KMS-11 (cell line): ENCODE results near the gene SEPTIN12.
"Not testable (repeated sequence)": the region's sequence is repeated elsewhere in the genome, so short reads cannot be mapped to it uniquely, and the experiment has no call there.

ENCODE experiments used
- H2AFZ ChIP-seq: fragments of 200-600 bp; sonication (generic); 2 replicates; pipeline ENCODE4 v1.6.1; 2016; ENCODE audit warnings: antibody characterized with exemption, mixed run types, low read depth
- H3K27ac ChIP-seq: fragments of 200-600 bp; sonication (generic); 2 replicates; pipeline ENCODE4 v1.6.1; 2016; ENCODE audit warnings: mild to moderate bottlenecking, mixed run types
- H3K27me3 ChIP-seq: fragments of 200-600 bp; sonication (generic); 2 replicates; pipeline ENCODE4 v1.6.1; 2017; ENCODE audit warnings: mild to moderate bottlenecking, low read depth, mixed run types, moderate library complexity; ENCODE audit not compliant: insufficient read depth
- H3K36me3 ChIP-seq: fragments of 200-600 bp; sonication (generic); 2 replicates; pipeline ENCODE4 v1.6.1; 2017; ENCODE audit warnings: mild to moderate bottlenecking, mixed run types; ENCODE audit not compliant: insufficient read depth
- H3K4me1 ChIP-seq: fragments of 200-600 bp; sonication (generic); 2 replicates; pipeline ENCODE4 v1.6.1; 2016; ENCODE audit warnings: mild to moderate bottlenecking, low read depth, mixed run types; ENCODE audit not compliant: poor library complexity, severe bottlenecking
- H3K4me2 ChIP-seq: fragments of 200-600 bp; sonication (generic); 2 replicates; pipeline ENCODE4 v1.7.0; 2016; ENCODE audit warnings: mild to moderate bottlenecking, mixed run types
- H3K4me3 ChIP-seq: fragments of 200-600 bp; sonication (generic); IDR thresholded peaks from 2 replicates; pipeline ENCODE4 v1.6.1; 2017; ENCODE audit warnings: low read depth, low read length, mixed read lengths; ENCODE audit not compliant: insufficient read depth
- H3K79me2 ChIP-seq: fragments of 200-600 bp; sonication (generic); 2 replicates; pipeline ENCODE4 v1.6.1; 2016; ENCODE audit warnings: low read depth, mixed run types; ENCODE audit not compliant: insufficient read depth
- H3K9ac ChIP-seq: fragments of 200-600 bp; sonication (generic); 2 replicates; pipeline ENCODE4 v1.6.1; 2016; ENCODE audit warnings: mild to moderate bottlenecking, mixed run types
- H4K20me1 ChIP-seq: fragments of 200-600 bp; sonication (generic); 2 replicates; pipeline ENCODE4 v1.6.1; 2016; ENCODE audit warnings: mild to moderate bottlenecking, mixed run types; ENCODE audit not compliant: insufficient read depth
- TF ChIP-seq, protein P1 (sequence below): fragments of 200-600 bp; sonication (generic); conservative IDR thresholded peaks from 2 replicates; pipeline ENCODE4 v1.6.1; 2017; ENCODE audit warnings: low read depth, mild to moderate bottlenecking, antibody characterized with exemption, low read length, moderate library complexity, mixed read lengths

Gene SEPTIN12

DNA sequence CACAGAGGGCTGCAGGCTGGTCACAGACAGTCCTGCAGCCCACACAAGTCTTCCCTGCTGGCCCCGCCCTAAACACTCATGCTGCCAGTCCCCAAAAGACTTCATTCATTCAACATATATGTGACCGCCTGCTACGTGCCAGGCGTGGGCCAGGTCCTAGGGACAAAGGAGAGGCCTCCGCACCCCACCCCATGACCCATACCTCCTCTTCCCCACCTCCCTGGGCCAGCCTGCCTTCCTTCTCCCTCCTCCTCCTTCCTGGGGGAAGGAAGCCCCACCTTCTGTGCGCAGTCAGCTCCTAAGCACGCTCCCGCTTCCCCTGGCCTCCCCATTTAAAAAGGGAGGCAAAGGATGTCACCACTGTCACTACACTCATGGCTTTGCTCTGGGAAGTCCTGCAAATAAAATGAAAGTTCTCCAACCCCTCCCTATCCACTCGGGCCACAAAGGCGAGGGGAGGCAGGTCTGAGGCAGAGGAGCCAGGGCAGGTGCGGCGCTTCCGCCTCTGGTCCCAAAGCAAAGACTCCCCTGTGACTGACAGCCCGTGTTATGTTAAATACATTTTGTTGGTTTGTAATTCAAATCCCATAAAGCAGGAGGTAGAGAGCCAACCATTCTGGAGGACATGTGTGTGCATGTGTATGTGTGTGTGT is 44.8 kb downstream of the SEPTIN12 start:
- no peaks in the 10 kb centered on the region for H3K4me1 ChIP-seq
- H2AFZ ChIP-seq: no peak overlapping the region
- no peaks in the 10 kb centered on the region for H3K36me3 ChIP-seq
- no peak overlapping the region for H3K9ac ChIP-seq
- H3K79me2 ChIP-seq: no peaks in the 10 kb centered on the region
- H3K27me3 ChIP-seq: no peaks in the 10 kb centered on the region
- TF ChIP-seq, protein P1, sequence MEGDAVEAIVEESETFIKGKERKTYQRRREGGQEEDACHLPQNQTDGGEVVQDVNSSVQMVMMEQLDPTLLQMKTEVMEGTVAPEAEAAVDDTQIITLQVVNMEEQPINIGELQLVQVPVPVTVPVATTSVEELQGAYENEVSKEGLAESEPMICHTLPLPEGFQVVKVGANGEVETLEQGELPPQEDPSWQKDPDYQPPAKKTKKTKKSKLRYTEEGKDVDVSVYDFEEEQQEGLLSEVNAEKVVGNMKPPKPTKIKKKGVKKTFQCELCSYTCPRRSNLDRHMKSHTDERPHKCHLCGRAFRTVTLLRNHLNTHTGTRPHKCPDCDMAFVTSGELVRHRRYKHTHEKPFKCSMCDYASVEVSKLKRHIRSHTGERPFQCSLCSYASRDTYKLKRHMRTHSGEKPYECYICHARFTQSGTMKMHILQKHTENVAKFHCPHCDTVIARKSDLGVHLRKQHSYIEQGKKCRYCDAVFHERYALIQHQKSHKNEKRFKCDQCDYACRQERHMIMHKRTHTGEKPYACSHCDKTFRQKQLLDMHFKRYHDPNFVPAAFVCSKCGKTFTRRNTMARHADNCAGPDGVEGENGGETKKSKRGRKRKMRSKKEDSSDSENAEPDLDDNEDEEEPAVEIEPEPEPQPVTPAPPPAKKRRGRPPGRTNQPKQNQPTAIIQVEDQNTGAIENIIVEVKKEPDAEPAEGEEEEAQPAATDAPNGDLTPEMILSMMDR: no peak
- H3K4me2 ChIP-seq: no peak overlapping the region
- H3K27ac ChIP-seq: no peak overlapping the region
- no peak overlapping the region for H3K4me3 ChIP-seq
- H4K20me1 ChIP-seq: no peaks in the 10 kb centered on the region

DNA sequence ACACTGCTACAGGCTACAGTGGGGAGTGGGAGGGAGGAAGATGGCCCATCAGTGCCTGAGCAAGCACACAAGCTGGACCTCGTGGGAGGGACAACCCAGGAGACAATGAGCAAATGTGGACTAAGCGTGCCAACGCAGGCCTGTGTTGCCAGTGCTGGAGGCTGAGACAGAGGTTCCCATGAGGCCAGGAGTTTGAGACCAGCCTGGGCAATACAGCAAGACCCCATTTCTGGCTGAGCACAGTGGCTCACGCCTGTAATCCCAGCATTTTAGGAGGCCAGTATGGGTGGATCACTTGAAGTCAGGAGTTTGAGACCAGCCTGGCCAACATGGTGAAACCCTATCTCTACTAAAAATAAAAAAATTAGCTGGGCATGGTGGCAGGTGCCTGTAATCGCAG is 49.8 kb downstream of the SEPTIN12 start:
- not testable (repeated sequence) for H3K9ac ChIP-seq, H3K36me3 ChIP-seq, H3K27ac ChIP-seq, H3K4me2 ChIP-seq, H3K4me3 ChIP-seq, H3K27me3 ChIP-seq, H2AFZ ChIP-seq, H4K20me1 ChIP-seq, H3K4me1 ChIP-seq, H3K79me2 ChIP-seq

DNA sequence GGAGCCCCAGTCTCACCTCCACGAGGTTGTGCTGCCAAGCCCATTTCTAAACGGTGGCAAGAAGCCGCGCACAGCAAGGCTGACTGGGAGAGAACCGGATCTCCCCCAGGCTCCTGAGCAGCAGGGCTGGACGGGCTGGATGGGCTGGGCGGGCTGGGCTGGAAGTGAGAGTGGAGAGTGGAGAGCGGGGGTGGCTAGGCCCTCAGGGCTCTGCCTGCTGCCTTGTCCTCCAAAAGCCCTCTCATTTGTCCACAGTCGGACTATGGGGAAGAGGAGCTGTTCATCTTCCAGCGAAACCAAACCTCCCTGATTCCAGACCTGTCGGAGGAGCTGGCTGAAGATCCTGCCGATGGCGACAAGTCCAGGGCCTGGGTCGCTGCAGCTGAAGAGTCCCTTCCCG is 50.6 kb downstream of the SEPTIN12 start:
- no peak overlapping the region for H3K27ac ChIP-seq
- H3K4me3 ChIP-seq: no peak overlapping the region
- no peak overlapping the region for H3K9ac ChIP-seq
- no peaks in the 10 kb centered on the region for H3K36me3 ChIP-seq
- H3K4me2 ChIP-seq: no peak overlapping the region
- H2AFZ ChIP-seq: no peak overlapping the region
- no peaks in the 10 kb centered on the region; the same call in 1 of the 2 replicates for H3K79me2 ChIP-seq
- no peaks in the 10 kb centered on the region for H3K27me3 ChIP-seq
- peaks cover 14% of the 10 kb centered on the region for H3K4me1 ChIP-seq
- TF ChIP-seq, protein P1: no peak
- no peaks in the 10 kb centered on the region for H4K20me1 ChIP-seq

DNA sequence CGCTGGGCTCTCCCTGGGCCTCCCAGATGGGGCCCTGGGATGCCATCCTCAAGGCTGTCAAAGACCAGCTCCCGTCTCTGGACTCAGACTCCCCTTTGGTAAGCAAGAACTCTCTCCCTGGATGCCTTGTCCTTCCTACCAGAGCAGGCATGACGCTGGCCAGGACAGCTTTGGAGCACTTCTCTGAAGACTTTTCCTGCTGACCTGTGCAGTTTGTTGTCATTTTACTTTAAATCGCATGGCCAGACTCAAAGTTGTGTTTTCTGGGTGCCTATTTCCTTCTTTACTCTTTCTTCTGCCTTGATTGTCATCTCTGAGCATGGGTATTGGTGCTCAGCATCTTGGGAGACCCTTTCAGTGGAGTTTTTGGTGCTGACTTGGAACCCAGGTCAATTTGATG is 51.6 kb downstream of the SEPTIN12 start:
- no peak overlapping the region for H2AFZ ChIP-seq
- H3K4me3 ChIP-seq: no peak overlapping the region
- H3K4me1 ChIP-seq: peaks cover 14% of the 10 kb centered on the region
- H4K20me1 ChIP-seq: no peaks in the 10 kb centered on the region
- no peaks in the 10 kb centered on the region for H3K27me3 ChIP-seq
- no peak overlapping the region for H3K4me2 ChIP-seq
- H3K27ac ChIP-seq: no peak overlapping the region
- H3K36me3 ChIP-seq: no peaks in the 10 kb centered on the region
- H3K79me2 ChIP-seq: no peaks in the 10 kb centered on the region; the same call in 1 of the 2 replicates
- no peak overlapping the region for H3K9ac ChIP-seq
- TF ChIP-seq, protein P1: no peak

DNA sequence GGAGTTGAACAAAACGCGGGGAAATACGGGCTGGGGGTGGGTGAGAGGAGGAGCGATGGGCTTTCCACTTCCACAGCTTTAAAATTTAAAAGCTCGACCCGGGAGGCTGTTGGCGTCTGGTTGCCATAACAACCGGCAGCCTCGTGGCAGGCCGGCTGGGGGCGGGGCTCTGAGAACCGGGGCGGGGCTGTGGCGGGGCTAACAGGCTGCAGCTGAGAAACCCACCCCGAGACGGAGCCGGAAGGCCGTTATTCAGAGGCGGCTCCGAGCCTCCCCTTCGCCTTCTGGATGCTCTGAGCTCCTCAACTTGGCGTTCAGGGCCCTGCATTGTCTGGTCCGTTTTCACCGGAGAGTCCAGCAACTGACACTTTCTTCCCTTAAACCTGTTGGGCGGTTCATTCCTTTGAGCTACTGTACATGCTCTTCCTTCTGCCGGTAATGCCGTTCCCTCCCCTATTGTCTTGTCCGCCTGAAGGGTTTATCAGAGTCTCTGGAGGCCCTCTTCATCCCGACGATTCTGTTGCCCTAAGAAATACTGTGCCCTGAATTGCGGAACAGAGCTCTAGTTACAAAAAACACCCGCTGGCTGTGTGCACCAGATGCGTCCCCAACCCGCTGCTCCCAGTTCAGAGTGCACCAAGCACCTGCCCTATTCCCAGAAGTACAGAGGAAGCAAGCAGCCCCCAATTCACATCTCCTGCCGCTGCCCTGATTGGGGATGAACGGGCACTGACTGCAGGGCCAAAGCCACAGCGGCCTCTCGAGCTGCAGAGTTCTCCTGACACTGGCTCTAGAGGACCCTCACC is 53.2 kb downstream of the SEPTIN12 start:
- Histone ChIP-seq H2AFZ (peak overlapping the region; percentile 92), H3K4me2 (peak overlapping the region; percentile 92), H3K4me1 (peaks cover 14% of the 10 kb centered on the region), H3K27me3 (no peaks in the 10 kb centered on the region), H3K79me2 (no peaks in the 10 kb centered on the region; the same call in 1 of the 2 replicates), H3K36me3 (no peaks in the 10 kb centered on the region), H3K9ac (peak overlapping the region; percentile 48), H4K20me1 (no peaks in the 10 kb centered on the region), H3K4me3 (no peak overlapping the region), H3K27ac (peak overlapping the region; percentile 72)
- TF ChIP-seq, protein P1: no peak
